ENCODE data around the gene PRODH2. TPM values are rescaled to one million over a fixed set of nuclear protein-coding genes. Genes with fewer than 3 reads are reported as not detected.

PRODH2 gene
- total and polyA plus RNA-seq, 10 of the 15 experiments (the other 5 are each of a cell fraction or from before 2014, with no cell fraction given): 0.07 TPM; not detected in 9

DNA sequence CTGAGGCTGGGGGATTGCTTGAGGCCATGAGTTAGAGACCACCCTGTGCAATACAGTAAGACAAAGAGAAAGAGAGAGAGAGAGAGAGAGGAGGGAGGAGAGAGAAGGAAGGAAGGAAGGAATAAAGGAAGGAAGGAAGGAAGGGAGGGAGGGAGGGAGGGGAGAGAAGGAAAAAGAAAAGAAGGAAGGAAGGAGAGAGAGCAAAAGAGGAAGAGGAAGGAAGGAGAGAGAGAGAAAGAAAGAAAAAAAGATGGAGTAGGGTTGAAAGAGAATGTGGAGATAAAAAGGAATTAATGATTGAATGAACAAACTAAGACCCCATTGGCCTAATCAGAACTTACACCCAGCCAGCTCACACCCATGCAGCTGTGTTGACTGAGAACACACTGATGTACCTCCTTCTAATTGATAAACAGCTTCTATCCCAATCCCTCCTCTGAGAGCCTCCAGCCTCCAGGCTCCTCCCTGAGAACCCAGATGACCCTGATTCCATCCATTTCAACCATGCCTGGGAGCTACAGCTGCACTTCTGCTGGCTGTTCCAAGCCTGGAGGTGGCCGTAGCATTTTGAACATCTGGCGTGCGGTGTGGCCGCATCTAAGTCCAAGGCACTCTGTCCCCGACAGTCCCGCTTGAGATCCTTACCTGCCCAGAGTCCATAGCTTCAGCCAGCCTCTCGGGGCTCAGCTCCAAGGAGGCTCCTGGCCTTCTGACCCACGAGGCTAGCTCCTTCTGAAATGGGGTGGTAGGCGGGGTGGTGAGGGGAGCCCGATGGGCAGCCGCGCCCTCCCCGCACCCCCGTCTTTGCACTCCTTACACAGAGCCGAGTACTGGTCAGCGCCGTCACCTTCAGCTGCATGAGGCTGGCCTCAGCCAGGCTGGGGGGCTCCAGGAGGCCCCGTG, 1.1 kb downstream of the PRODH2 start (continued):
- TF ChIP-seq SRF (IDR thresholded peaks at IDR 0.05; ENCODE audit: low read depth in 2 of 2, low read length in 2 of 2) (no peak), CBX5 (IDR thresholded peaks at IDR 0.05; ENCODE audit: low read depth) (no peak)

GRCh38 chr19:35807633-35808032, 5.0 kb downstream of the PRODH2 start:
- Histone ChIP-seq H3K79me2 (ENCODE audit: control insufficient read depth, insufficient read depth, low read length) (no peaks in the 10 kb centered on the region), H2AFZ (ENCODE audit: control insufficient read depth, low read depth, low read length) (no peak overlapping the region), H3K4me1 (ENCODE audit: control insufficient read depth, insufficient read depth, low read length) (no peaks in the 10 kb centered on the region), H4K20me1 (ENCODE audit: control insufficient read depth, insufficient read depth) (no peaks in the 10 kb centered on the region), H3K9me3 (replicated peaks; ENCODE audit: control insufficient read depth, insufficient read depth, low read length) (no peaks in the 10 kb centered on the region), H3K27me3 (replicated peaks in 1 of 2; ENCODE audit: control insufficient read depth in 2 of 2, insufficient read depth in 2 of 2, low read length in 1 of 2) (no peaks in the 10 kb centered on the region; a peak in 1 of 4 replicates), H3K4me2 (ENCODE audit: control insufficient read depth, insufficient read depth) (no peak overlapping the region), H3K4me3 (no peak overlapping the region), H3K27ac (ENCODE audit: control insufficient read depth, insufficient read depth) (no peak overlapping the region), H3K9ac (ENCODE audit: control insufficient read depth, insufficient read depth, low read length) (no peak overlapping the region), H3K36me3 (ENCODE audit: control insufficient read depth in 2 of 2, insufficient read depth in 2 of 2, low read length in 1 of 2) (no peaks in the 10 kb centered on the region)
- CTCF ChIA-PET: interaction anchor here (0.8 kb wide), 1 partner anchor 114 kb away, joined by 3 read pairs; no protein-coding TSS in a partner anchor
- BruUV-seq (replicated peaks): no TSS peak
- FAIRE-seq (no peak), ATAC-seq (no peak), DNase-seq (ENCODE audit: low read depth, low spot score) (no peak)
- intact Hi-C loops (cut with micrococcal nuclease; ENCODE audit: unreplicated experiment) (no loop called here), in situ Hi-C loops (cut with MboI) (no loop called here)
- RAD21 ChIA-PET (ENCODE audit: unreplicated experiment): no interaction called here
- SMC1A ChIA-PET (ENCODE audit: uncharacterized antibody, unreplicated experiment): no interaction called here
- 33% methylated on average over 5 of the region's 5 CpGs for WGBS (ENCODE audit: insufficient coverage, insufficient replicate concordance, low lambda C conversion rate, missing lambda C conversion rate)
- POLR2A ChIA-PET: no interaction called here
- TF ChIP-seq HDAC6 (IDR thresholded peaks at IDR 0.05; ENCODE audit: unreplicated experiment) (no peak), BHLHE40 (IDR thresholded peaks at IDR 0.05; ENCODE audit: borderline replicate concordance in 1 of 2, low read depth in 2 of 2, low read length in 1 of 2) (no peak), FOS (IDR thresholded peaks at IDR 0.05; ENCODE audit: borderline replicate concordance, extremely low read depth, insufficient read length) (no peak), ZBTB11 (CRISPR knock-in tag; IDR thresholded peaks at IDR 0.05) (no peak), CEBPZ (IDR thresholded peaks at IDR 0.05; ENCODE audit: low read depth, low read length) (no peak), ETV6 (conservative IDR thresholded peaks at IDR 0.05 in 1 of 2, IDR thresholded peaks at IDR 0.05 in 1 of 2; ENCODE audit: borderline replicate concordance in 1 of 2, low read depth in 1 of 2) (no peak)
- TF ChIP-seq, protein P1, sequence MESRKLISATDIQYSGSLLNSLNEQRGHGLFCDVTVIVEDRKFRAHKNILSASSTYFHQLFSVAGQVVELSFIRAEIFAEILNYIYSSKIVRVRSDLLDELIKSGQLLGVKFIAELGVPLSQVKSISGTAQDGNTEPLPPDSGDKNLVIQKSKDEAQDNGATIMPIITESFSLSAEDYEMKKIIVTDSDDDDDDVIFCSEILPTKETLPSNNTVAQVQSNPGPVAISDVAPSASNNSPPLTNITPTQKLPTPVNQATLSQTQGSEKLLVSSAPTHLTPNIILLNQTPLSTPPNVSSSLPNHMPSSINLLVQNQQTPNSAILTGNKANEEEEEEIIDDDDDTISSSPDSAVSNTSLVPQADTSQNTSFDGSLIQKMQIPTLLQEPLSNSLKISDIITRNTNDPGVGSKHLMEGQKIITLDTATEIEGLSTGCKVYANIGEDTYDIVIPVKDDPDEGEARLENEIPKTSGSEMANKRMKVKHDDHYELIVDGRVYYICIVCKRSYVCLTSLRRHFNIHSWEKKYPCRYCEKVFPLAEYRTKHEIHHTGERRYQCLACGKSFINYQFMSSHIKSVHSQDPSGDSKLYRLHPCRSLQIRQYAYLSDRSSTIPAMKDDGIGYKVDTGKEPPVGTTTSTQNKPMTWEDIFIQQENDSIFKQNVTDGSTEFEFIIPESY (IDR thresholded peaks at IDR 0.05): no peak
